HCT116 (cell line): Measurements from ENCODE around the gene RYR3. TPM values are rescaled to one million over a fixed set of nuclear protein-coding genes. Genes with fewer than 3 reads are reported as not detected.

Source experiments
- ATAC-seq: fragments of 200-7000 bp; cut with Tn5 transposase; 2 replicates; pipeline ENCODE4 v1.9.1; 2020; ENCODE audit warnings: mild to moderate bottlenecking, moderate library complexity
- BruUV-seq: library from RNA; stranded (reverse); fragments of 400-500 nt; replicated peaks from 2 replicates; lab custom pipeline; 2021; lab: Mats Ljungman, UMichigan
- CTCF ChIA-PET: fragments of 300-600 bp; sonication (Branson Sonifier 250); formaldehyde crosslinking; loops from one replicate; lab custom pipeline; 2021; ENCODE audit warnings: antibody characterized with exemption; lab: Charles Lee
- POLR2A ChIA-PET: fragments of 300-600, 350-600 bp; sonication (Branson Sonifier 250); formaldehyde crosslinking; loops from one replicate; lab custom pipeline; 2021; ENCODE audit warnings: antibody characterized with exemption; lab: Charles Lee
- RAD21 ChIA-PET, 2 experiments: fragments of 300-600 bp; sonication (Branson Sonifier 250); formaldehyde crosslinking; loops; one replicate each; lab custom pipeline; 2023; ENCODE audit warnings: low total read pairs in 2 of 2; ENCODE audit not compliant: uncharacterized antibody in 2 of 2, unreplicated experiment in 2 of 2, low non-redundant PET in 1 of 2; lab: Charles Lee
- DNase-seq: peaks from one replicate; pipeline ENCODE4 v3.0.0-alpha.2; 2010; ENCODE audit warnings: low read depth, low spot score
- H2AFZ ChIP-seq: fragments of 200-600 bp; shearing (Covaris generic), sonication (generic); 2 replicates; pipeline ENCODE4 v1.6.1; 2017; ENCODE audit warnings: low read depth, mixed run types, mixed read lengths, antibody characterized with exemption, low read length; ENCODE audit not compliant: poor library complexity, severe bottlenecking
- H3K27ac ChIP-seq: 2 replicates; pipeline ENCODE4 v1.5.1; 2012; ENCODE audit warnings: low read depth, low read length
- H3K27me3 ChIP-seq: fragments of 200-600 bp; sonication (generic); 2 replicates; pipeline ENCODE4 v1.6.1; 2016; ENCODE audit warnings: mixed run types, low read length, mixed read lengths; ENCODE audit not compliant: insufficient read depth
- H3K36me3 ChIP-seq, 2 experiments: fragments of 200-500 bp in 1 of 2; fragments of 200-600 bp in 1 of 2; sonication (Bioruptor generic) in 1 of 2; sonication (generic) in 1 of 2; 2 replicates each; pipeline versions ENCODE4 v1.5.1 to v1.6.1; 2014 to 2016; ENCODE audit warnings: low read length in 2 of 2, inconsistent platforms in 1 of 2, mixed read lengths in 1 of 2, mixed run types in 1 of 2; ENCODE audit not compliant: insufficient read depth in 2 of 2, control insufficient read depth in 1 of 2
- H3K4me1 ChIP-seq, 2 experiments: fragments of 200-600 bp in 1 of 2; sonication (generic) in 1 of 2; 2 replicates each; pipeline versions ENCODE4 v1.5.1 to v1.6.1; 2012 to 2017; ENCODE audit warnings: low read length in 2 of 2, inconsistent platforms in 1 of 2, mild to moderate bottlenecking in 1 of 2, mixed read lengths in 1 of 2, mixed run types in 1 of 2, moderate library complexity in 1 of 2; ENCODE audit not compliant: insufficient read depth in 2 of 2, control insufficient read depth in 1 of 2
- H3K4me2 ChIP-seq: fragments of 200-600 bp; sonication (generic); 2 replicates; pipeline ENCODE4 v1.6.1; 2017; ENCODE audit warnings: mixed run types, low read length, mixed read lengths
- H3K4me3 ChIP-seq, 2 experiments: fragments of 200-600 bp in 1 of 2; sonication (generic) in 1 of 2; replicated peaks in 1 of 2; 2 replicates each; pipeline ENCODE4 v1.5.1; 2011 to 2016; ENCODE audit warnings: low read length in 2 of 2, control low read depth in 1 of 2, low read depth in 1 of 2, mild to moderate bottlenecking in 1 of 2, mixed read lengths in 1 of 2, mixed run types in 1 of 2
- H3K79me2 ChIP-seq: fragments of 200-600 bp; sonication (generic); 2 replicates; pipeline ENCODE4 v1.6.1; 2017; ENCODE audit warnings: mild to moderate bottlenecking, mixed run types, low read length, moderate library complexity, mixed read lengths; ENCODE audit not compliant: insufficient read depth
- H3K9ac ChIP-seq: fragments of 200-600 bp; sonication (generic); 2 replicates; pipeline ENCODE4 v1.6.1; 2016; ENCODE audit warnings: low read length, mixed read lengths
- H3K9me2 ChIP-seq: fragments of 200-600 bp; sonication (generic), shearing (Covaris generic); 2 replicates; pipeline ENCODE4 v1.6.1; 2017; ENCODE audit warnings: mixed run types, mild to moderate bottlenecking, moderate library complexity; ENCODE audit not compliant: insufficient read depth
- H3K9me3 ChIP-seq, 2 experiments: fragments of 200-500 bp in 1 of 2; fragments of 200-600 bp in 1 of 2; sonication (Bioruptor generic) in 1 of 2; sonication (generic) in 1 of 2; 2 replicates each; pipeline ENCODE4 v1.6.1; 2014 to 2017; ENCODE audit warnings: low read length in 2 of 2, mixed read lengths in 2 of 2, inconsistent platforms in 1 of 2, low read depth in 1 of 2, mild to moderate bottlenecking in 1 of 2, mixed run types in 1 of 2, moderate library complexity in 1 of 2; ENCODE audit not compliant: control insufficient read depth in 1 of 2, insufficient read depth in 1 of 2
- H4K20me1 ChIP-seq: fragments of 200-600 bp; sonication (generic), shearing (Covaris generic); 2 replicates; pipeline ENCODE4 v1.6.1; 2017; ENCODE audit warnings: mixed run types, mild to moderate bottlenecking, moderate library complexity; ENCODE audit not compliant: insufficient read depth
- CBX3 ChIP-seq: IDR thresholded peaks from 2 replicates; pipeline ENCODE4 v1.6.1; 2012; ENCODE audit warnings: low read depth
- CEBPB ChIP-seq: IDR thresholded peaks from 2 replicates; pipeline ENCODE4 v1.6.1; 2012; ENCODE audit warnings: low read depth
- EZH2 ChIP-seq: fragments of 200-600 bp; sonication (generic); IDR thresholded peaks from 2 replicates; pipeline ENCODE4 v1.6.1; 2017; ENCODE audit warnings: antibody characterized with exemption, mixed run types
- EZH2phosphoT487 ChIP-seq: fragments of 200-600 bp; IDR thresholded peaks from 2 replicates; pipeline ENCODE4 v1.6.1; 2018; ENCODE audit warnings: antibody characterized with exemption, borderline replicate concordance
- FOSL1 ChIP-seq: IDR thresholded peaks from 2 replicates; pipeline ENCODE4 v1.6.1; 2012; ENCODE audit warnings: low read depth
- POLR2A ChIP-seq: IDR thresholded peaks from 2 replicates; pipeline ENCODE4 v1.7.0; 2011; ENCODE audit warnings: borderline replicate concordance; ENCODE audit not compliant: insufficient read depth, insufficient read length; ENCODE audit errors: extremely low read depth
- RAD21 ChIP-seq: IDR thresholded peaks from 2 replicates; pipeline ENCODE4 v1.6.1; 2012; ENCODE audit warnings: low read depth, mild to moderate bottlenecking
- REST ChIP-seq: IDR thresholded peaks from 2 replicates; pipeline ENCODE4 v1.6.1; 2012; ENCODE audit warnings: low read depth
- SIN3A ChIP-seq: IDR thresholded peaks from 2 replicates; pipeline ENCODE4 v1.6.1; 2012; ENCODE audit warnings: low read depth
- SP1 ChIP-seq: IDR thresholded peaks from 2 replicates; pipeline ENCODE4 v1.6.1; 2012; ENCODE audit warnings: low read depth
- SRF ChIP-seq: IDR thresholded peaks from 2 replicates; pipeline ENCODE4 v1.6.1; 2012; ENCODE audit warnings: low read depth
- TCF7L2 ChIP-seq: IDR thresholded peaks from 2 replicates; pipeline ENCODE4 v1.7.0; 2011; ENCODE audit warnings: borderline replicate concordance, inconsistent platforms; ENCODE audit not compliant: insufficient read depth, insufficient read length; ENCODE audit errors: extremely low read depth
- YY1 ChIP-seq: IDR thresholded peaks from 2 replicates; pipeline ENCODE4 v1.6.1; 2011; ENCODE audit warnings: low read length, low read depth, moderate library complexity, mild to moderate bottlenecking; ENCODE audit not compliant: insufficient replicate concordance; ENCODE audit errors: extremely low read depth
- ZFX ChIP-seq: fragments of 450-650 bp; IDR thresholded peaks from 2 replicates; pipeline ENCODE4 v1.6.1; 2017
- ZNF274 ChIP-seq: fragments of 200-500 bp; sonication (Bioruptor generic); IDR thresholded peaks from 2 replicates; pipeline ENCODE4 v1.6.1; 2014; ENCODE audit warnings: mild to moderate bottlenecking, low read depth, low read length, inconsistent platforms
- intact Hi-C: fragments of 100-400 bp; cut with micrococcal nuclease; formaldehyde crosslinking; loops from 2 replicates; pipeline ENCODE4 v1.10.0; 2022
- total RNA-seq: library from RNA; stranded (reverse); gene quantifications from one replicate; pipeline ENCODE4 v1.2.1, GENCODE V29; 2021; ENCODE audit not compliant: unreplicated experiment
- TF ChIP-seq, protein P1 (sequence below): IDR thresholded peaks from 2 replicates; pipeline ENCODE4 v1.6.1; 2012

RYR3 gene
- total RNA-seq, 1 experiment from 2014 or later: not detected

- Histone ChIP-seq H3K27ac (no peak overlapping the region), H3K79me2 (no peaks in the 10 kb centered on the region)
- no TSS peak for BruUV-seq
- POLR2A ChIA-PET: no interaction called here
- no peak for TF ChIP-seq YY1
- TF ChIP-seq SP1: no peak
- TF ChIP-seq EZH2: no peak
- TF ChIP-seq TCF7L2: no peak
- TF ChIP-seq, all 23 proteins: peak for 0
- Histone ChIP-seq H2AFZ (no peak overlapping the region), H3K9me2 (no peaks in the 10 kb centered on the region), H3K27me3 (peaks cover 44% of the 10 kb centered on the region), H3K9ac (no peak overlapping the region), H3K4me2 (no peak overlapping the region), H4K20me1 (no peaks in the 10 kb centered on the region), H3K4me3 (no peak overlapping the region), H3K9me3 (no peaks in the 10 kb centered on the region), H3K4me1 (no peaks in the 10 kb centered on the region), H3K36me3 (no peaks in the 10 kb centered on the region)
- ChIA-PET RAD21 (no interaction called here), CTCF (no interaction called here)
- DNase-seq (no peak), ATAC-seq (no peak)
- intact Hi-C loops: no loop called here
Measured at GRCh38 chr15:33378866-33379480, 68.2 kb downstream of the RYR3 start.

DNA sequence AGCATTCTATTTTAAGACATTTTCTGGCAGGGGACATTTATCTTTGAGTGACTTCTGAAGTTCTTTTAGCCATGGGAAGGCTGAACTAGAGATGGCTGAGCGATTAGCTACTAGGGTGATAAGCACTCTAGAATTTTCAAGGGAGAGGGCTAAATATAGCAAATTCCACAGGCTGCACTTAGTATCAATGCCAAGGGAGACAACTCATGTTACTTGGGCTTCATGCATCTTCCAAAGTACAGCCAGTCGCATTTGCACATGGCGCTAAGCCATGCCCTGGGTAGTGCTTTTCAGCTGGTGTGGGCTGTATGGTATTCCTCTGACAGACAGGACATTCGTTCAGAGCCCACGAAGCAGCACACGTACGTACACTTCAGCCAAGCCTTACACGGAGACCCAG is 69.6 kb downstream of the RYR3 start:
- no peak for ATAC-seq
- CTCF ChIA-PET: no interaction called here
- no TSS peak for BruUV-seq
- no peak for TF ChIP-seq ZFX
- no peak for TF ChIP-seq REST
- TF ChIP-seq EZH2: no peak
- TF ChIP-seq CEBPB: no peak
- TF ChIP-seq, protein P1, sequence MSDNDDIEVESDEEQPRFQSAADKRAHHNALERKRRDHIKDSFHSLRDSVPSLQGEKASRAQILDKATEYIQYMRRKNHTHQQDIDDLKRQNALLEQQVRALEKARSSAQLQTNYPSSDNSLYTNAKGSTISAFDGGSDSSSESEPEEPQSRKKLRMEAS: no peak
- TF ChIP-seq RAD21: no peak
- no peak for TF ChIP-seq ZNF274
- no peak for TF ChIP-seq SIN3A
- TF ChIP-seq YY1: no peak
- TF ChIP-seq CBX3: no peak
- TF ChIP-seq SP1: no peak
- TF ChIP-seq SRF: no peak
- TF ChIP-seq FOSL1: no peak
- no peak for TF ChIP-seq EZH2phosphoT487
- TF ChIP-seq POLR2A: no peak

More for the DNA sequence above, 69.6 kb downstream of the RYR3 start:
- no peak overlapping the region for H3K9ac ChIP-seq
- no peak for DNase-seq
- H3K9me3 ChIP-seq: no peaks in the 10 kb centered on the region
- no peaks in the 10 kb centered on the region for H3K36me3 ChIP-seq
- no peaks in the 10 kb centered on the region for H4K20me1 ChIP-seq
- H3K79me2 ChIP-seq: no peaks in the 10 kb centered on the region
- H2AFZ ChIP-seq: no peak overlapping the region
- intact Hi-C loops: no loop called here
- H3K4me2 ChIP-seq: no peak overlapping the region
- H3K4me1 ChIP-seq: no peaks in the 10 kb centered on the region
- no peak overlapping the region for H3K27ac ChIP-seq
- no peaks in the 10 kb centered on the region for H3K9me2 ChIP-seq
- H3K4me3 ChIP-seq: no peak overlapping the region
- RAD21 ChIA-PET: no interaction called here
- H3K27me3 ChIP-seq: peaks cover 51% of the 10 kb centered on the region
- POLR2A ChIA-PET: no interaction called here
